HG02759 (cell line): ENCODE measurements around the gene IFT57.
"Not testable (repeated sequence)": the region's sequence is repeated elsewhere in the genome, so short reads cannot be mapped to it uniquely, and the experiment has no call there.

ENCODE experiments used
- ATAC-seq: cut with Tn5 transposase; IDR thresholded peaks from one replicate; pipeline ENCODE4 v1.9.1; 2021; ENCODE audit warnings: mild to moderate bottlenecking, moderate library complexity; ENCODE audit not compliant: unreplicated experiment

Gene IFT57, protein sequence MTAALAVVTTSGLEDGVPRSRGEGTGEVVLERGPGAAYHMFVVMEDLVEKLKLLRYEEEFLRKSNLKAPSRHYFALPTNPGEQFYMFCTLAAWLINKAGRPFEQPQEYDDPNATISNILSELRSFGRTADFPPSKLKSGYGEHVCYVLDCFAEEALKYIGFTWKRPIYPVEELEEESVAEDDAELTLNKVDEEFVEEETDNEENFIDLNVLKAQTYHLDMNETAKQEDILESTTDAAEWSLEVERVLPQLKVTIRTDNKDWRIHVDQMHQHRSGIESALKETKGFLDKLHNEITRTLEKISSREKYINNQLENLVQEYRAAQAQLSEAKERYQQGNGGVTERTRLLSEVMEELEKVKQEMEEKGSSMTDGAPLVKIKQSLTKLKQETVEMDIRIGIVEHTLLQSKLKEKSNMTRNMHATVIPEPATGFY

DNA sequence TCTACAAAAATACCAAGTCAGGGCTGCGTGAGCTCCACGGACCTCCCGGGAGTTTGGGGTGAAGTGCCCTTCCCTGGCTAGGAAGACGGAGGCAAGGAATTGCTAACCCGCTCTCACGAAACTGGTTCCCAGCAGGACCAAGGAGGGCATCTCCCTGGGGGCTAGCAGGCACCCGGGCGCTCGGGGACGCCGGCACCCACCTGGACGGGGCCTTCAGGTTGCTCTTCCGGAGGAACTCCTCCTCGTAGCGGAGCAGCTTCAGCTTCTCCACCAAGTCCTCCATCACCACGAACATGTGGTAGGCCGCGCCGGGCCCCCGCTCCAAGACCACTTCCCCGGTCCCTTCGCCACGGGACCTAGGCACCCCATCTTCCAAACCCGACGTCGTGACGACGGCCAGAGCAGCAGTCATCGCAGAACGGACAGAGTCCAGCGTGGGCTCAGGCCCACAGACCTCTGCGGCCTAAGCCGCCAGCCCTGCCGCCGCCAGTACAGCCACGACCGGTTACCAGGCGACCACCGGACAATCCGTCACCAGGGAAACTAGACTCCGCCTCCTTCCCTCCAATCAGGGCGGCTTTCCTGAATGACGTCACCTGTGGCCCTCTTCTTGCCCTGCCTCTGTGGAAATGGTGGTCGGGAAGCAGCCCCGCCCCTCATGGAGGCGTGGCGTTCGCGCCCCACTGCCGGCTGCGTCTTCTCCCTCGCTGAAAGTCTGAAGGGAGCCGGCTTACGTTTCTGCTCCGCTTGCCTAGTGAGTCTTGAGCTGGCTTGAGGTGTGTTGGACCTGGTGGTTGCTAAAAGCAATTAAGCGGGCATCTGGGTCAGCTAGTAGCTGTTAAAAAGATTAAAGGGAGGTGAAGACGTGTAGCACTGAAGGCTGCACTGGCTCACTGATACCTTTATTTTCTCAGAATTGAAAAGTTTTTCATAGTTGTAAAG is at the start of gene IFT57:
IFT57 (minus strand) TSS at position 514 of the 942 bp plus-strand sequence; CDS start at position 412, 102 bp downstream.
- peak; percentile 94 for ATAC-seq

GRCh38 chr3:108271626-108272025 is 49.4 kb upstream of the IFT57 start:
- ATAC-seq, result no peak

GRCh38 chr3:108268235-108268634 is 46.0 kb upstream of the IFT57 start:
- ATAC-seq, result not testable (repeated sequence)

DNA sequence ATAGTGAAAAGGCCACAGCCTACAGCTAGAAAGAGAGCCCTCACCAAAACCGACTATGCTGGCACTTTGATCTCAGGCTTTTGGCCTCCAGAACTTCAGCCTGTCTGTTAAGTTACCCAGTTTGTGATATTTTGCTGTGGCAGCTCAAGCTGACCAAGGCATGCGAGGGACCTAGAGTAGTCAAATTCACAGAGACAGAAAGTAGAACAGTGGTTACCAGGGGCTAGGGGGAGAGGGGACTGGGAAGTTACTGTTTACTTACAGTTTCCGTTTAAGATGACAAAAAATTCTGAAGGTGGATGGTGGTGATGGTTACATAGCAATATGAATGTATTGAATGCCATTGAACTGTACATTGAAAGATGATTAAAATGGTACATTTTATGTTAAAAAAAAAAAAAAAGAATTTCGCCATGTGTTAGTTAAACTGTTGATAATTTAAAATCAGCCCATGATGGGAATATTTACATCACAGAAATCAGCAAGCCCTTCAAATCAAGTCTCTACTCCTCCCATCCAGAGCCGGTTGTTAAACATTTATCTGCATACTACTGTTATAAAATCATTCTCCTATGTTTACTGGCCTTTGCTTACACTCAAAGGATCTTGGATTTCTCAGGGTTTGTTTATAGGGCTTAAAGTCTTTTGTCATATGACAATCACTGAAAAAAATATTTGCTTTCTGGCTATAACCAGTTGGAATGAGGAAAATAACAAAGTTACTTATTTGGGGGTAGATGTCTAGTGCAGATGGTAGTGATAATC is 42.5 kb upstream of the IFT57 start:
- ATAC-seq, result peak; percentile 67

- ATAC-seq, result no peak
Measured at GRCh38 chr3:108255131-108255530, 32.9 kb upstream of the IFT57 start.

GRCh38 chr3:108251844-108252243 is 29.6 kb upstream of the IFT57 start:
- ATAC-seq, result no peak

DNA sequence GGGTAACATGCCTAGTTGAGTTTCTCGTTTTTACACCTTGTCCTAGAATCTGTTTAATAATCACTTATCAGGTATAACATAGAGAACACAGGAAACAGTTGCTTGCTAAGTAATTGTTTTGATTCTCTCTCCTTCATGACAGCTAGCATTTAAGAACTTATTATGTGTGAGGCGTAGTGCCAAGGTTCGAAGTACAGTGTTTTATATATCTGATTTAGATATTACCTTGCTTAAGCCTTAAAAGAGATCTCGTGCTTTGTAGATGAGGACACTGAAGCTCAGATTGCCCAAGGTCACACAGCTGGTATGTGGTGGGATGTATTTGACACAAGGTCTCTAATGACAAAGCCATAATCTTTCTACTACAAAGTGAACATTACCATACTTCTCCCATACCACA is 29.0 kb upstream of the IFT57 start:
- ATAC-seq, result no peak

GRCh38 chr3:108250626-108251025 is 28.4 kb upstream of the IFT57 start:
- ATAC-seq, result no peak

DNA sequence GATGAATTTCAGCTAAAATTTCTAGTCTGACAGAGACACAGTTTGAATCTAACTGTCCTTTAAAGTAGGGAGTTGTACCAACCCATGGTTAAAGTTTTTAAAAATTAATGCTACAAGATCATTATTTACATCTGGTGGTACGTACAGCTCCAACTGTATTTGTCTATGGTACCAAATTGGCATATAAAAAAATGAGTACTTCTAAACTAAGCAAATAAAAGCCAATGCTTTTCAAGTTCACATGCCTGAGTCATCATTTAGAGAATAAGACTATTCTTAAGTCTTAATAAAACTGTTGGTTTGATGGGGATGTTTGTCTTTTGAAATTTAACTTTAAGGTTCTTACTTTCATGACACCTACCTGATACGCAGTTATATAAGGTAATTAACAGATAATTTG is 21.0 kb upstream of the IFT57 start:
- ATAC-seq, result no peak

DNA sequence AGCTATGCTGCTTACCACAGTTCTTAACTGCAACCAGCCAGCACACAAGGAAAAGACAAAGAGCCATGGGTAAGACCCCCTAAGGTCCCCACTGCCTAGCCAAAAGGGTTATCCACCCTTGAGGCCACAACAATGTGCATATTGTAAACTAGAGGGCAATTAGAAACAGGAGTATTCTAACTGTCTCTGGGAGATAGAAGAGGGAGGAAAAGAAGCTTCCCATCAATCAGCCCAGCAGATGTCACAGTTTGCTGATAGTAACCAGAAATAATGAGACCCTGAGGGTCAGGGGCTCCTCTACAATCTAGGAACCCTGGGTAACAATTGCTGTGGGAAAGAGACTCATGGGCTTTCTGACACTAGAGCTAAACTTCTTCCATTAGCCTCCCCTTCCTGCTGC is 20.6 kb upstream of the IFT57 start:
- no peak for ATAC-seq

DNA sequence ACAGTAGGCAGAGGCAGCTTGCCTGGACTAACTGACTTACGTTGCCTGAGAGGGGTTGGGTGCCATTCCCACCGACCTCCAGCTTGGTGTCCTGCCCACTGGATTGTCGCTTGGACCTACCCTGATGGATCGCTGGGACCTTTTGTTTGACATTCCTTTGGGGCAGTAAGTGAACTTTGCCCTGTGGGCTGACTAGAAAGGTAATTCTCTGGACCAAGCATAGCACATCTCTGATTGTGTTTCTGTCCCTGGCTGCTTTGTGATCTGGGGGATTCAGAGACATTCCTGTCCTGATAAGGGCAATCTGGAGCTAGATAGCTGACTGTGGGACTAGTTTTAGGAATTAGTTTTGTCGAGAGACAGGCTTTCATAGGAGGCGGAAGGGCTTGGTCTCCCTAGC is 19.5 kb upstream of the IFT57 start:
- no peak for ATAC-seq

DNA sequence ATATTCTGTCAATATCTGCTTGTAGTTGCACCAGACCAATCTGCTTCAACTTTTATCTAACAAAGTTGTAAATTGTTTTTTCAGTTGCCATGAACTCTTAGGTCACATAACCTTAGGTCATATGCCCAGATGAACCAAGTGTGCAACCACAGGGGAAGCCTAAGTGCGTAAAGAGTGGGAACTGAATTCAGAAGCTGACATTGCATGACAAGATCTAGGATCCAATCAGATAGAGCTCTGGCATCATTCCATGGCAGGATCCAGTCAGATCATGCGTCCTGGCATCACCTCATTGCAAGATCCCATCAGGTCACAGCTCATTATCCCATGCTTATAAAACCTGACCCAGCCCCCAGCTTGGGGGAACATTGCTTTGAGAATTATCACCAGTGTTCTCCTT is 18.9 kb upstream of the IFT57 start:
- ATAC-seq, result no peak

- ATAC-seq, result no peak
Measured at GRCh38 chr3:108239082-108239481, 16.9 kb upstream of the IFT57 start.

DNA sequence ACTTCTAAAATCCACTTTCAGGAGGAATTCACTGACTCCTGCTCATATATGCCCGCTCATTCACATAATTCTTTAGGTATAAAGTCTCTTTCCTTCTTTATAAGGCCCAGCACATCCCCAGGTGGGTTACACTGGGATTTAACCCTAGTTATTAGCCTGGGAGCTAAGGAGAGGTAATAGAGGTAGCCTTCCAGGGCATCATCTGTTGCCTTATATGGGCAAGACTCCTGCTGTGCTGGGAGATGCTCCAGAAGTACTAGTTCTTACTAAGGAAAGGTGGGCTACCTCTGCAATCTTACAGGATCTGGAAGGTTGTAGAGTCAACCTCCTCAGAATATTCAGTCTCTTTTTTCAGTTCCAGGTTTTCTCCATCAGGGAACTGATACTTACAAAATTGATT is 13.1 kb upstream of the IFT57 start:
- no peak for ATAC-seq

GRCh38 chr3:108234387-108234957 is 12.2 kb upstream of the IFT57 start:
- ATAC-seq, result no peak

GRCh38 chr3:108228286-108228685 is 6.1 kb upstream of the IFT57 start:
- ATAC-seq, result no peak

DNA sequence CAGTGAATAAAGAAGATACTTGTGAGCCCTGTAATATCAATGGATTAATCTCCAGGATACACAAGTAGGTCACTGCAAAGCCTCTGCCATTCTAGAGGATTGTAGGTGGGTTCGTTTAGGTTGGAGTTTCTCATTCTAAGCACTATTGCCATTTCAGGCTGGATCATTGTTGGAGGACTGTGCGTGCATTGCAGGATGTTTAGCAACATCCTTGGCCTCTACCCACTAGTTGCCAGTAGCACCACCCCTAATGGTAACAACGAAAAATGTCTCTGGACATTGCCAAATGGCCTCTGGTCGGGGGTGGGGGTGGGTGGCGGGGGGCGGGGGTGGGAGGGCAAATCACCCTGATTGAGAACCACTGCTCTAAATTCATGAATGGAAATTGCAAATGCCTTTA is 4.9 kb upstream of the IFT57 start:
- ATAC-seq, result no peak

DNA sequence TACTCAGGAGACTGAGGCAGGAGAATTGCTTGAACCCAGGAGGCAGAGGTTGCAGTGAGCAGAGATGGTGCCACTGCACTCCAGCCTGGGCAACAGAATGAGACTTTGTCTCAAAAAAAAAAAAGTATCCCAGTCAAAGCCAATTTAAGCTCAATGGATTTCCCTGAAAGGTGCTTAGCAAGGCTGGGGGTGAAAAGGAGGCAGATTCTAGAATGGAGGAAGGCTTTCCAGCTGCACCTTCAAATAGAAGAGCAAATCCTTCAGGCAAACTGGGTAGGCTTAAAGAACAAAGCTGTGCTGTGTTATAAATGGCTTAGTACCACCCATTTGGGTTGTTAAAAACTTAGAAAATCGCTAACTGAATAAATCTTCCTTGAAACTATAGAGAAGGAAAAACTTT is 3.0 kb upstream of the IFT57 start:
- no peak for ATAC-seq

DNA sequence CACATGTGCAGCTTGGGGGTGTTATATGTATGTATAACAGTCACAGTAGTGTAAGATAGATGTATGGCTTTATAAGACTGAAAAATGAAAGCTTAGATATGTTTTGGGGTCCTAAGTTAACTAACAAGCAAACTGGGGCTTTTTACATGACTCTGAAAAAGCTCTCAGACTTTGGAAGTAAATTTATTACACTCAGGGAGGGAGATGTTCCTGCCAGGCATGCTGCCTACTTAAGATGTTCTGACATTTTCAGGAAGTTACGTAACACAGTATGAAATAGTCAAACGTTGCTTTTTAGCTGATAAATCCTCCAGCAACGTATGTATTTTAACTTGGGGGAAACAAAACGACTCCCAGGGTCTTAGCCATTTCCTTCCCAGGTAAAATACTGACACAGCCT is 1.7 kb upstream of the IFT57 start:
- no peak for ATAC-seq

DNA sequence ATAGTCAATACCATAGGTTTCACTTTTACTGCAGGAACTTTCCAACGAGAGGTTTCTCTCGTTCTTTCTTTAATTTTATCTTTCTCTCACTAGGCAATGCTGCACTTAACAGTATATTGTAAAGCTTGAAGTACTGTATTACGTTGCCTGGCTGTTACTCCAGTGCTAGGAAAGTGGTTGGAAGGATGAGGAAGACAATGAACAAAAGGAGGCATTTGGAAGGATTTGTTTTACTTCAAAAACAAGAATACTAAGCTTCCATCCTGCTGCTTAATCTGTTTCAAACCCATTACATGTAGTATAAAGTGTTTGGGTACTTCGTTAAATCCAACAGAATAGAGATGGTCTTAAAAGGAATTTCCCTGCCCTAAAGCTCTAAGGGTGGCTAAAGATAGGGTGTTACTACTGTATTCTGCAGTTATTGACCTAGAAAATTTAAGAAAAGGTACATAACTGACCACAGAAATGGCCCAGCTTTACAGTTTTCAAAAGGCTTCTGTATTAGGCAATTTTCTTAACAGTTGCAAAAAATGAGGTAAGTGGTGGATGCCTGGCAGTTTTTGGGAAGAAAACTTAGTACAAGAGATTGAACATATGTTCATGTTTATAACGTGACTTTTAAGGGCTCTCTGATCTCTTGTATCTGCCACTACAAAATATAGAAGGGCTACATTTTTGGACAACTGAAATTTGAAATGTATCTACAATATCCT is 785 bp upstream of the IFT57 start:
- ATAC-seq, result no peak
